SK-N-SH treated with all-trans-retinoic acid at 6 μM for 48 hours (cell line): ENCODE measurements around the gene DHPS.
"Not testable (repeated sequence)": the region's sequence is repeated elsewhere in the genome, so short reads cannot be mapped to it uniquely, and the experiment has no call there.

ENCODE experiments used
- ATAC-seq: fragments of 200-7000 bp; cut with Tn5 transposase; 3 replicates; pipeline ENCODE4 v1.9.1; 2020; ENCODE audit warnings: mild to moderate bottlenecking, moderate library complexity
- BACH2 ChIP-seq: fragments of 250-450 bp; sonication (Bioruptor Pico); IDR thresholded peaks from 2 replicates; pipeline ENCODE4 v1.9.0; 2021; ENCODE audit warnings: mild to moderate bottlenecking, borderline replicate concordance
- ESRRG ChIP-seq: fragments of 250-450 bp; sonication (Bioruptor Pico); IDR thresholded peaks from 2 replicates; pipeline ENCODE4 v1.6.1; 2021; ENCODE audit warnings: mild to moderate bottlenecking
- ISL1 ChIP-seq: fragments of 250-450 bp; sonication (Bioruptor Pico); IDR thresholded peaks from 2 replicates; pipeline ENCODE4 v2.1.2; 2022; ENCODE audit warnings: mild to moderate bottlenecking, moderate library complexity
- OSR1 ChIP-seq: fragments of 250-450 bp; sonication (Bioruptor Pico); IDR thresholded peaks from 2 replicates; pipeline ENCODE4 v1.8.0; 2022; ENCODE audit warnings: moderate library complexity, mild to moderate bottlenecking, inconsistent platforms
- PATZ1 ChIP-seq: fragments of 250-450 bp; sonication (Bioruptor Pico); IDR thresholded peaks from 2 replicates; pipeline ENCODE4 v1.8.0; 2020; ENCODE audit warnings: mild to moderate bottlenecking, moderate library complexity, borderline replicate concordance
- PPARA ChIP-seq: fragments of 250-450 bp; sonication (Bioruptor Pico); IDR thresholded peaks from 2 replicates; pipeline ENCODE4 v1.5.0; 2020; ENCODE audit warnings: mild to moderate bottlenecking, borderline replicate concordance
- RARB ChIP-seq: fragments of 250-450 bp; sonication (Bioruptor Pico); IDR thresholded peaks from 2 replicates; pipeline ENCODE4 v1.8.0; 2021; ENCODE audit warnings: mild to moderate bottlenecking, moderate library complexity
- SNAI2 ChIP-seq: fragments of 250-450 bp; sonication (Bioruptor Pico); IDR thresholded peaks from 2 replicates; pipeline ENCODE4 v1.5.0; 2020; ENCODE audit warnings: mild to moderate bottlenecking, moderate library complexity
- ZC3H10 ChIP-seq: fragments of 250-450 bp; sonication (Bioruptor Pico); IDR thresholded peaks from 2 replicates; pipeline ENCODE4 v1.5.1; 2021; ENCODE audit warnings: mild to moderate bottlenecking, moderate library complexity
- ZFP3 ChIP-seq: fragments of 250-450 bp; sonication (Bioruptor Pico); IDR thresholded peaks from 2 replicates; pipeline ENCODE4 v1.5.0; 2020; ENCODE audit warnings: mild to moderate bottlenecking, moderate library complexity
- ZFP30 ChIP-seq: fragments of 450-650 bp; formaldehyde crosslinking; IDR thresholded peaks from 2 replicates; pipeline ENCODE4 v1.5.0; 2022; ENCODE audit warnings: mild to moderate bottlenecking, moderate library complexity
- ZNF565 ChIP-seq: fragments of 450-650 bp; formaldehyde crosslinking; conservative IDR thresholded peaks from 2 replicates; pipeline ENCODE4 v1.5.0; 2020; ENCODE audit warnings: low read depth, mild to moderate bottlenecking, moderate library complexity
- ZNF70 ChIP-seq: fragments of 450-650 bp; formaldehyde crosslinking; IDR thresholded peaks from 2 replicates; pipeline ENCODE4 v1.5.0; 2020; ENCODE audit warnings: mild to moderate bottlenecking, moderate library complexity
- ZNF8 ChIP-seq: fragments of 450-650 bp; formaldehyde crosslinking; IDR thresholded peaks from 2 replicates; pipeline ENCODE4 v1.5.0; 2020; ENCODE audit warnings: mild to moderate bottlenecking, moderate library complexity
- TF ChIP-seq, protein P1 (sequence below): fragments of 250-450 bp; sonication (Bioruptor Pico); IDR thresholded peaks from 2 replicates; pipeline ENCODE4 v1.5.1; 2020; ENCODE audit warnings: low read depth, mild to moderate bottlenecking, moderate library complexity
- TF ChIP-seq, protein P2 (sequence below): fragments of 250-450 bp; sonication (Bioruptor Pico); IDR thresholded peaks from 2 replicates; pipeline ENCODE4 v1.5.0; 2020; ENCODE audit warnings: mild to moderate bottlenecking, moderate library complexity
- TF ChIP-seq, protein P3 (sequence below): fragments of 250-450 bp; sonication (Bioruptor Pico); IDR thresholded peaks from 2 replicates; pipeline ENCODE4 v1.5.1; 2021; ENCODE audit warnings: mild to moderate bottlenecking, moderate library complexity
- TF ChIP-seq, protein P4 (sequence below): fragments of 250-450 bp; sonication (Bioruptor Pico); IDR thresholded peaks from 2 replicates; pipeline ENCODE4 v1.8.0; 2021; ENCODE audit warnings: low read depth, mild to moderate bottlenecking, moderate library complexity, borderline replicate concordance

The DHPS gene

GRCh38 chr19:12720296-12720695 lies 38.6 kb upstream of the DHPS start:
- no peak for ATAC-seq
- TF ChIP-seq ZC3H10 (no peak), ZFP3 (CRISPR knock-in tag) (no peak), RARB (CRISPR knock-in tag) (no peak), ZNF8 (no peak), SNAI2 (no peak), PATZ1 (CRISPR knock-in tag) (no peak)
- TF ChIP-seq, protein P1, sequence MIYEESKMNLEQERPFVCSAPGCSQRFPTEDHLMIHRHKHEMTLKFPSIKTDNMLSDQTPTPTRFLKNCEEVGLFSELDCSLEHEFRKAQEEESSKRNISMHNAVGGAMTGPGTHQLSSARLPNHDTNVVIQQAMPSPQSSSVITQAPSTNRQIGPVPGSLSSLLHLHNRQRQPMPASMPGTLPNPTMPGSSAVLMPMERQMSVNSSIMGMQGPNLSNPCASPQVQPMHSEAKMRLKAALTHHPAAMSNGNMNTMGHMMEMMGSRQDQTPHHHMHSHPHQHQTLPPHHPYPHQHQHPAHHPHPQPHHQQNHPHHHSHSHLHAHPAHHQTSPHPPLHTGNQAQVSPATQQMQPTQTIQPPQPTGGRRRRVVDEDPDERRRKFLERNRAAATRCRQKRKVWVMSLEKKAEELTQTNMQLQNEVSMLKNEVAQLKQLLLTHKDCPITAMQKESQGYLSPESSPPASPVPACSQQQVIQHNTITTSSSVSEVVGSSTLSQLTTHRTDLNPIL (CRISPR knock-in tag): no peak
- TF ChIP-seq, protein P2, sequence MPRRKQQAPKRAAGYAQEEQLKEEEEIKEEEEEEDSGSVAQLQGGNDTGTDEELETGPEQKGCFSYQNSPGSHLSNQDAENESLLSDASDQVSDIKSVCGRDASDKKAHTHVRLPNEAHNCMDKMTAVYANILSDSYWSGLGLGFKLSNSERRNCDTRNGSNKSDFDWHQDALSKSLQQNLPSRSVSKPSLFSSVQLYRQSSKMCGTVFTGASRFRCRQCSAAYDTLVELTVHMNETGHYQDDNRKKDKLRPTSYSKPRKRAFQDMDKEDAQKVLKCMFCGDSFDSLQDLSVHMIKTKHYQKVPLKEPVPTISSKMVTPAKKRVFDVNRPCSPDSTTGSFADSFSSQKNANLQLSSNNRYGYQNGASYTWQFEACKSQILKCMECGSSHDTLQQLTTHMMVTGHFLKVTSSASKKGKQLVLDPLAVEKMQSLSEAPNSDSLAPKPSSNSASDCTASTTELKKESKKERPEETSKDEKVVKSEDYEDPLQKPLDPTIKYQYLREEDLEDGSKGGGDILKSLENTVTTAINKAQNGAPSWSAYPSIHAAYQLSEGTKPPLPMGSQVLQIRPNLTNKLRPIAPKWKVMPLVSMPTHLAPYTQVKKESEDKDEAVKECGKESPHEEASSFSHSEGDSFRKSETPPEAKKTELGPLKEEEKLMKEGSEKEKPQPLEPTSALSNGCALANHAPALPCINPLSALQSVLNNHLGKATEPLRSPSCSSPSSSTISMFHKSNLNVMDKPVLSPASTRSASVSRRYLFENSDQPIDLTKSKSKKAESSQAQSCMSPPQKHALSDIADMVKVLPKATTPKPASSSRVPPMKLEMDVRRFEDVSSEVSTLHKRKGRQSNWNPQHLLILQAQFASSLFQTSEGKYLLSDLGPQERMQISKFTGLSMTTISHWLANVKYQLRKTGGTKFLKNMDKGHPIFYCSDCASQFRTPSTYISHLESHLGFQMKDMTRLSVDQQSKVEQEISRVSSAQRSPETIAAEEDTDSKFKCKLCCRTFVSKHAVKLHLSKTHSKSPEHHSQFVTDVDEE: no peak

DNA sequence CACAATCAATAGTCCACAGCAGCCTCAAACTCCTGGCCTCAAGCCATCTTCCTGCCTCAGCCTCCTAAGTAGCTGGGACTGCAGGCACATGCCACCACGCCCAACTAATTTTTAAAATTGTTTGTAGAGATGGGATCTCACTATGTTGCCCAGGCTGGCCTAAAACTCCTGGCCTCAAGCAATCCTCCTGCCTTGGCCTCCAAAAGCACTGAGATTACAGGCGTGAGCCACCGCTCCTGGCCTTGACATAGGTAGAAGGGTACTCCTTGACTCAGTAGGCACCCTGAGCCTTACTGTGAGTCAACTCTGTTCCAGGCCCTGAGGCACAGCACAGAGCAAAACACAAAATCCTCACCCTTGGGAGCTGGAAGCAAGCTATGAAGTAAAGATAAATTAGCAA lies 34.2 kb upstream of the DHPS start:
- no peak for ATAC-seq
- TF ChIP-seq ESRRG (no peak), ZNF8 (no peak), ISL1 (CRISPR knock-in tag) (no peak), SNAI2 (no peak), ZFP3 (CRISPR knock-in tag) (no peak), RARB (CRISPR knock-in tag) (no peak), ZNF70 (CRISPR knock-in tag) (no peak), BACH2 (CRISPR knock-in tag) (no peak), ZFP30 (CRISPR knock-in tag) (no peak), ZNF565 (CRISPR knock-in tag) (no peak), PATZ1 (CRISPR knock-in tag) (no peak), PPARA (CRISPR knock-in tag) (no peak), ZC3H10 (no peak), OSR1 (CRISPR knock-in tag) (no peak)
- TF ChIP-seq, protein P1 (CRISPR knock-in tag): no peak
- TF ChIP-seq, protein P3, sequence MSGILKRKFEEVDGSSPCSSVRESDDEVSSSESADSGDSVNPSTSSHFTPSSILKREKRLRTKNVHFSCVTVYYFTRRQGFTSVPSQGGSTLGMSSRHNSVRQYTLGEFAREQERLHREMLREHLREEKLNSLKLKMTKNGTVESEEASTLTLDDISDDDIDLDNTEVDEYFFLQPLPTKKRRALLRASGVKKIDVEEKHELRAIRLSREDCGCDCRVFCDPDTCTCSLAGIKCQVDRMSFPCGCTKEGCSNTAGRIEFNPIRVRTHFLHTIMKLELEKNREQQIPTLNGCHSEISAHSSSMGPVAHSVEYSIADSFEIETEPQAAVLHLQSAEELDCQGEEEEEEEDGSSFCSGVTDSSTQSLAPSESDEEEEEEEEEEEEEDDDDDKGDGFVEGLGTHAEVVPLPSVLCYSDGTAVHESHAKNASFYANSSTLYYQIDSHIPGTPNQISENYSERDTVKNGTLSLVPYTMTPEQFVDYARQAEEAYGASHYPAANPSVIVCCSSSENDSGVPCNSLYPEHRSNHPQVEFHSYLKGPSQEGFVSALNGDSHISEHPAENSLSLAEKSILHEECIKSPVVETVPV (CRISPR knock-in tag): no peak
- TF ChIP-seq, protein P4, sequence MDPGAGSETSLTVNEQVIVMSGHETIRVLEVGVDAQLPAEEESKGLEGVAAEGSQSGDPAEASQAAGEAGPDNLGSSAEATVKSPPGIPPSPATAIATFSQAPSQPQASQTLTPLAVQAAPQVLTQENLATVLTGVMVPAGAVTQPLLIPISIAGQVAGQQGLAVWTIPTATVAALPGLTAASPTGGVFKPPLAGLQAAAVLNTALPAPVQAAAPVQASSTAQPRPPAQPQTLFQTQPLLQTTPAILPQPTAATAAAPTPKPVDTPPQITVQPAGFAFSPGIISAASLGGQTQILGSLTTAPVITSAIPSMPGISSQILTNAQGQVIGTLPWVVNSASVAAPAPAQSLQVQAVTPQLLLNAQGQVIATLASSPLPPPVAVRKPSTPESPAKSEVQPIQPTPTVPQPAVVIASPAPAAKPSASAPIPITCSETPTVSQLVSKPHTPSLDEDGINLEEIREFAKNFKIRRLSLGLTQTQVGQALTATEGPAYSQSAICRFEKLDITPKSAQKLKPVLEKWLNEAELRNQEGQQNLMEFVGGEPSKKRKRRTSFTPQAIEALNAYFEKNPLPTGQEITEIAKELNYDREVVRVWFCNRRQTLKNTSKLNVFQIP: no peak

DNA sequence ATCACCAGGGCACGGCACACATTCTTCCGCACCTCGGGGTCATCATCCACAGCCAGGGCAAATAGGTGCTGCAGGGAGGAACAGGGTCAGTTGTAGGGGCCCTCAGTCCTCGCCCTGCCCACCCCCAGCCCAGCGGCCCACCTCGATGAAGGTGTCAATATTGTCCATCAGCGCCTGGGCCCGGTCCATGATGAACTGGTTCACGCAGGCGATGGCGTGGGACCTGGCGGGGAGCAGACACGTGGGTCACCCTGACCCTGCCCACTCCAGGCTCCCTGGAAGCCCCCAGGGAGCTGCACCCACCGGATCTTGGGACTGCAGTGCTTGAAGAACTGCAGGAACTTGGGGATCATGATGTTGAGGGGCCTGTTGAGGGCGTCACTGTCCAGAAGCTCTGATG lies 33.4 kb upstream of the DHPS start:
- TF ChIP-seq ZNF70 (CRISPR knock-in tag) (no peak), PATZ1 (CRISPR knock-in tag) (no peak), ZFP30 (CRISPR knock-in tag) (no peak), ISL1 (CRISPR knock-in tag) (no peak), ZC3H10 (no peak), OSR1 (CRISPR knock-in tag) (no peak)
- ATAC-seq: no peak

- ATAC-seq: not testable (repeated sequence)
Measured at GRCh38 chr19:12713304-12713703, 31.6 kb upstream of the DHPS start.

DNA sequence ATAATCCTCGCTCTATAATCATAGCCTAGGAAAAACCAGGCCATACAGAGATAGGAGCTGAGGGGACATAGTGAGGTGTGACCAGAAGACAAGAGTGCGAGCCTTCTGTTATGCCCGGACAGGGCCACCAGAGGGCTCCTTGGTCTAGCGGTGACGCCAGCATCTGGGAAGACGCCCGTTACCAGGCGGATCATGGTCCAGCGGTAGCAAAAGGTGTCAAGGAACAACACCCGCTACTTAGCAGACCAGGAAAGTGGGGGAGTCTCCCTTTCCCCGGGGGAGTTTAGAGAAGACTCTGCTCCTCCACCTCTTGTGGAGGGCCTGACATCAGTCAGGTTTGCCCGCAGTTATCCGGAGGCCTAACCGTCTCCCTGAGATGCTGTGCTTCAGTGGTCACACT lies 30.4 kb upstream of the DHPS start:
- ATAC-seq: not testable (repeated sequence)
